Activated CD4-positive, CD25-positive, alpha-beta regulatory T cell treated with anti-CD3 and anti-CD28 coated beads, Interleukin-2, amount 50 U/mL, for 16 hours (primary cell): ENCODE data around the gene MAB21L4.

Source experiments
- DNase-seq: peaks from one replicate; pipeline ENCODE4 v3.0.0-alpha.2; 2020; ENCODE audit warnings: low read depth, low spot score

MAB21L4 gene

DNA sequence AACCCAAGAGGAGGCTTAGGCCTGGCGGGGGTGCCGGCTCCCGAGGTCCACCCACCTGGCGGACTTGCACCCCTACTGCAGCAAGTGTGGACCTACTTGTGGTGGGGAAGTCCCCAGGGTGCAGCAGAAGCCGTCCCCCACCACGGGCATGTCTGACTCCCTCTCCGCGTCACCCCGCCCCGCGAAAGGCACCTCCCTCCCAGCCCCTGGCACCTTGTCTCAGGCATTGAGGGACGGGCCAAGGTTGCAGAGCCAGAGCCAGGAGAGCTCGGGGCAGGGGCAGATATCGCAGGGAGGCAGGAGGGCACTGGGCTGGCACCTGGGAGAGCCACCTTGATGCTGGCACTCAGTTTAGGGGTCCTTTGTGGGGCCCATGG lies 29.2 kb upstream of the MAB21L4 start:
- no peak for DNase-seq

DNA sequence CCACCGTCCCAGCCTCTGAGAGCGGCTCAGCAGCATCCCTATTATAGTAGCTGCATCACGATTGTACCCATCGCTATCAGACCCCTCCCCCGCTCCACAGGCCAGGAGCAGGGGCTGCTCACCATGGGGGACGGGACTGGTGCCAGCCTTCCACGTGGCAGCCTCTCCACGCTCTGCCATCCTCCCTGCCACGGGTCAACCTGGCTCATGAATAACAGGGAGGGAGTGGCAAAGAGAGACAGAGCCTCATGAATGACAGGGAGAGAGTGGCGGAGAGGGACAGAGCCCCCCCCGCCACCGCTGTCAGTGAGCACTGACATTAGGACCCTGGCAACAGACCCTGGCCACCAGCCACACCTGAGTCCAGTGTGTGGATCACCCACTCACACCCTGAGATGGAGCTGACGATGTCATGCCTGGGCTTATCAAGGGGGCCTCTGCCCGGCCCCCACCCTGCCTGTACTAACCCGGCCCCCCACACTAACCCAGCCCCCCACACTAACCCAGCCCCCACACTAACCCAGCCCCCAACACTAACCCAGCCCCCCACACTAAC lies 27.1 kb upstream of the MAB21L4 start:
- DNase-seq = no peak

DNA sequence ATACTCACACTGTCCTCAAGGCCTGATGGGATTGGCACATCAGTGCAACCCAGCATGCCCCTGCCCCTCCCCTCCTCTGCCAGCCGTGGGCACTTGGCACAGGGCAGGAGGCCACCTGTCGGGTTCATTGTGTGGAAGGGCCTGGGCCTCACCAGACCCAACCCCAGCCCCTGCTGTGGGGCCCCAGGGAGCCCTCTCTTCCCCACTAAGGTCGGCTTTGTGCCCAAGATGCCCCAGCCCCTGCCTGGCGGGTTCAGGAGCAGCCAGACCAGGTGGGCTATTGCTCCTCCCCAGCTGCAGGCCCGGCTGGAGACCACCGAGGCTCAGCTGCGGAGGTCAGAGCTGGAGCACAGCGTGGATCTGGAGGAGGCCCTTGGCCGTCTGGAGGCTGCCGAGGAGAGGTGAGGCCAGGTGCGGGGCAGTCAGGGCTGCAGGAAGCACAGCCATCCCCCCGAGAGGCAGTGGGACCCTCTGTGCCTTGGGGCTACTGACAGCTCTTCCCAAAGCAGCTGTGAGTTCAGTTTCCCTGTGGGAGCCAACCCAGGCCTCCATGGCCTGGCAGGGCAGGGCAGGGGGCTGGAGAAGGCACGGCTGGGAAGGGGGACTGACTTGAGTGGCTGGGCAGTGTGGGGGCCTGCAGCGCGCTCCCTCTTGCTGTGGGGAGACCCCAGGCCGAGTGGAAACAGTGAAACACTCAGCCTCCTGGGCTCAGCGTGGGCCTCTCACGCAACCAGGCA lies 26.5 kb upstream of the MAB21L4 start:
- no peak for DNase-seq

DNA sequence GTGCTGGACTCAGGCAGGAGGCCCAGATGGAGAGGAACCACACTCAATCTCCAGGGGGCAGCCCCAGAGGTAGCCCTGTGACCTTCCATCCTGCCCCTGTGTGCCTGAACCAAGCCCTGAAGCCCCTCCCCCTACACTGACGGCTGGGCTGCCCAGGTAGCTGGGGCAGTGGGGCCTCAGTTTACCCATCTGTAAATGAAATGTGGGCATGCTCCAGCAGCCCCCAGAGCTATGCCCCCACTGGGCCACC lies 26.0 kb upstream of the MAB21L4 start:
- no peak for DNase-seq

DNA sequence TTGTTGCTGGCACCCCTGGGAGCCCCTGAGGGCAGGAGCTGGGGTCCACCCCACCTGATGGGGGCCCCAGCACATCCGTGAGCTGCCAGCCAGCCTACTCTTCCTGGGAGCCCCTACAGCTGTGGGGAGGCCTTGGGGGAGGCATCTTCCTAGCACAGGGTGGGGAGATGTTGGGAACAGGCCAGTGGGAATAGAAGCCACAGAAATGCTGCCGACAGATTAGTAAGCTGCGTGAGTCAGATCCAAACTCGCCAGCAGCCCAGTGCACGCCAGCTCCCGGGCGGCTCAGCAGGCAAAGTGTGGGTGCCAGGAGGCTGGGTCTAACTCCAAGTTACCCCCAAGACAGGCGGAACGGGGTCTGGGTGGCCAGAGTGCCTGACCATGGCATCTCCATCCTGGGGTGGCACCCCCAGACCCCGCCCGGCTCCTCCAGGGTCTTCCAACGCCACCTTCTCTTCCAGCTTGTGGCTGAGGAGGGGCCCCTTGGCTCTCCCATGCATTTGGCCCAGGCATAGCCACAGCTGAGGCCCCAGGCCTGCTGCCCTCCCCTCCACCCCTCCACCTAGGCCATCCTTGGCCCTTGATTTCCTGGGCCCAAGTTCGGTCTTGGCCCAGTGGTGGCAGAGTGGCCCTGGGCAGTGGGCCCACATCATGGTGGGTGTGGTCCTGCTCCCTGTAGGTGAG lies 25.5 kb upstream of the MAB21L4 start:
- no peak for DNase-seq

DNA sequence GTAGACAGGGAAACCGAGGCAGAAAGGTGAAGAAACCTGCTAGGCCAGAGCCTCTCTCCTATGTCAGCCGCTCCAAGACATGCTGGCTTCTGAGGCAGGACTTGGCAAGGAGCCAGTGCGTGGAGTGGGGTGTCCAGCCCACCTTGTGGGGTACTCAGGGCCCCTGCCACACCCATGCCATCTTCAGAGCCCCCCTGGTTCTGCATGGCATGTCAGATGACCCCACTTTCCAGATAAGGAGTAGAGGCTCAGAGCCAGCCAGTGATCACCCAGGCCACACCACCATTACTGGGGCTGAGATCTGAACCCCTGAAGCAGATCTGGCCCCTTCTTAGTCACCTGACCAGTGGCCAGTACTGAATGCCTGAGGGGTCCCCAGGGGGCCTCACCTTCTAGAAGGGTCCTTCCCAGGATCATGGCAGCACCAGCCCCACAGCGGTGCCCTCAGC lies 24.9 kb upstream of the MAB21L4 start:
- no peak for DNase-seq

DNA sequence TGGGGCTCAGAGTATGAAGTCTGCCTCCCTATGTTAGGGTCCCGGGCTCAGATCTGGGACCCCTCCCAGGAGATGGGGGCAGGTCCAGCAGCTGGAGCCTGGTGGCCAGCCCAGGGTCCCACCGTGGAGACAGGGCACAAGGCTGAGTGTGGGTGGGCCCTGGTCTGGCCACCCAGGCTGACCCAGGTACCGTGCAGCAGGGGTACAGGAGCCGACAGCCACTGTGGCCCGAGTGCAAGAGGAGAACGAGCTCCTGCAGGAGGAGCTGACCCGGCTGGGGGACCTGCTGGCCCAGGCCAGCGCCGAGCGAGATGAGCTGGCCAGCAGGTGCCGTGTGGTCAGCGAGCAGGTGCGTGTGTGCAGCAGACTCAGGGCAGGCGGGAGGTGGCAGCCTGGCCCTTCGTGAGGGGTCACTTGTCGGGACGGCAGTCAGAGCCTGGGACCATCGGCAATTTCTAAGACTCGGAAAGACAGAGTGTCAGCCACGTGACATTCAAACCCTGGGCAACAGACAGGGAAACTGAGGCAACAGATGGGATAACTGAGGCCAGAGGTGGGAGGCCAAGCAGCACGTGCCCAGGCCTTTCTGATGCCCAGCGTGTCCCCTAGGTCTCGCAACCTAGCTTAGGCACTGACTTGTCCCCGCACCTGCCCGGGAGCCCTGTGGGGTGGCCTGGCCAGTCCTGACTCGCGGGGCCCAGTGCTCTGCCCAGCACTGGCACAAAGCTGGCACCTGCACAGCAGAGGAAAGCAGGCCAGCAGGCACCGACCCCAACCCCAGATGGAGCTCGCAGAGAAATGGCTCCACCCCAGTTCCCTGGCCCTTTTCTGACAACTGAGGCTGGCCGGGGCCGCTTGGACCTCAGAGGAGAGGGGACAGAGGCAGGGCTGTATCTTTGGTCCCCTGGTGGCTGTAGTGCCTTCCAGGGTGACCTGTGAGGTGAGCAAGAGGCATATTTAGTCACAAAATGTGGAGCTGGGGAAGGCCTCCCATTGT lies 24.1 kb upstream of the MAB21L4 start:
- no peak for DNase-seq

DNA sequence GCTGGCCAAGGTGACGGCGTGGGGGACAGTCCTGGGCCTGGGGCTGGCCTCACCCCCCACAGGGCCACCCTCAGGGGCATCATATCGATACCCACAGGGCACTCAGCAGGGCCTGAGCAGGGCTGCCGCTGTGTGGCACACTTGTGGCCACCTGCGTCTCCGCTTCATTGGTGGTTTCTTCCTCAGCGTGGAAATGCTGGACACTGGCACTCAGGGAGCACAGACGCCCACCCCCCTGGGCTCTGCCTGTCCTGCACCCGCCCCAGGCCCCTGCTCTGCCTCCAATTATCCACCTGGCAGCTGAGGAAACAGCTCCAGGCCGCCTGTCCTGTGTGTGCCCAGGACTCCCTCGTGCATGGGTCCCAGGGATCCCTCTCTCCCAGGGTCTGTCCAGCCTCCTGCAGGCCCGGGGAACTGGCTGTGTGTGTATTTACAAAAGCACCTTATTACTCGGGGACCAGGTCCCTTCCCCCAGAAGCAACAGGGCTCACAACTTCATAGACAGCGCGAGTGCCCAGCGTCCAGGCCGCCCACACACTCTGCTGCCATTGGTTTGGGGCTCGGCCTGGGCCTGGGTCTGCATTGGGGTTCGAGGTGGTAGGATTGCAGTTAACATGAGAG lies 23.3 kb upstream of the MAB21L4 start:
- no peak for DNase-seq

DNA sequence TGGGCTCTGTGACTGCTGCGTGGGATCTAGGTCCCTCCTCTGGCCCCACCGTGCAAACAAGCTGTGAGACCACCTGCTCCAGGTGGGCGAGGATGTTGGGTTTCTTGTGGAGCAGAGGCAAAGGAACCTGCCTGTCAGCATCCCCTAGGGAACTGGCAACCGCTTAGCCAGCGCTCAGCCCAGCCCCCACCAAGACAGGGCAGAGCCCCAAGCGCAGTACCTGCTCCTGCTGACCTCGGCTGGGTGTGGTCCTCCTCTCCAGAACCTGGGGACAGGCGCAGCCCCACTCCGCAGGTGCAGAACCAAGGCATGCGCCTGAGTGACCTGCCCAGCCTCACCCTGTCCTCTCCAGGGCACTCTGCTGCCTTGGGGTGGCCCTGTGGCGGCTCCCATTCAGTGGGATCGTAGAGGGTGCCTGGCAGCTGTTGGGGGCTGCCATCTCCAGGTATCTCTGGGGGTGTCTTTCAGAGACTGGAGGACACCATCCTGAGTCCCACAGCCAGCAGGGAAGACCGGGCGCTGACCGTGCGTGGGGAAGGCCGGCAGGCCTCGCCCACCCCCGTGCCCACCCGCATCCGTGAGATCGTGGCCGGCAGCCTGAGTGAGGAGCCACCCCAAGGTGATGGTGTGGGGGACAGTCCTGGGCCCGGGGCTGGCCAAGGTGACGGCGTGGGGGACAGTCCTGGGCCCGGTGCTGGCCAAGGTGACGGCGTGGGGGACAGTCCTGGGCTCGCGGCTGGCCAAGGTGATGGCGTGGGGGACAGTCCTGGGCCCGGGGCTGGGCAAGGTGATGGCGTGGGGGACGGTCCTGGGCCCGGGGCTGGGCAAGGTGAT lies 22.5 kb upstream of the MAB21L4 start:
- no peak for DNase-seq

DNA sequence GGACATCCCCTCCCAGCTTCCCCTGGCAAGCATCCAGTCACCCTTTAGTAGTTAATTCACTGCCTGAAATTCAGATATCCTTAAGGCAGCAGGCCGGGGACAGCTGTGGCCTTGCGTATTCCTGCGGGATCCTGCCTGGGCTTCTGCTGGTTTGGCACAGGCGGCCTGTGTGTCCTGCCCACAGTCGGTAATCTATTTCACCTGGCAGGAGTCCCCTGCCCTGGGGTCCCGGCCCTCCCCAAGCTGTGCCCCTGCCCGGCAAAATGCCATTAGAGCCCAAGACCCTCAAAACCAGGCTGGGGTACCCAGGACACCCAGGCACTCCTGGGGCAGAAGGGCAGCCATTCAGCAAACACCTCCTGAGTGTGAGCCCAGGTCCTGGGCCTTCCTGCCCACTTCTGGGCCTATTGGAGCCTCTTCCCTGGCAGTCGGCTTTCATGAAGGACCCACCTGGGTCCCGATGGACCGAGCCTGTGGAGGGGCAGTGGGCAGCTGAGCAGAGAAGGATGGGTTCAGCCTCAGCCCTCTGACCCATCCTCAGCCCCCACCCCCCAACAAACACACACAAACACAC lies 21.8 kb upstream of the MAB21L4 start:
- DNase-seq = no peak

DNA sequence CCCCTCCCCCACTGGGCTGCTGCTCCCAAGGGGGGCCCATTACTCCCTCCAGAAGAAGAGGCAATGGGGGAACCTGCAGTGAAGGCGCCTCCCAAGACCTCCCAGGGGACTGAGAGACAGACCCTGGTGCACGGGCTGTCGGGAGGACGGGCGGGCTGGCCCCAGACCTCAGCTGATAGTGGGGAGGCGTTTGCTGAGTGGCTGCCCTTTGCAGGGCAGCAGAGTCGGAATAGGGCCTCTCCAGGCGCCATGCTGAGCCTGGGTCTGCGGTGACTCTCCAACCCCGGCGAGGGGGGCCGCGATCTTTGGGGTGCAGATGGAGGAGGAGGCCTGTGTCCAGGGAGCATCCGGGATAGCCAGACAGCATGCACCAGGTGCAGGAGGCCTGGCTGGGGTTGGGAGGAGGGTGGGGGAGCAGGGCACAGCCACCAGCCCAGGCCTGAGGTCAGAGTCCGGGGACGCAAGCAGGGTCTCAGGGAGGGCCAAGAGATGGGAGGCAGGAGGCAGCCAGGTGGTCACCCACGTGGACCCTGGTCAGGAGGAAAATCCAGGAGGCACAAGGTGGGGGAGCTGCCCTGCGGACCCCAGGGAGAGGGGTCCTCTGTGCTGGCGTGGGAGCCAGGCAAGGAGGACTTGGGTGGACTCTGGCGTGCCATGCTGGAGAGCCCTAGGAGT lies 21.2 kb upstream of the MAB21L4 start:
- no peak for DNase-seq

DNA sequence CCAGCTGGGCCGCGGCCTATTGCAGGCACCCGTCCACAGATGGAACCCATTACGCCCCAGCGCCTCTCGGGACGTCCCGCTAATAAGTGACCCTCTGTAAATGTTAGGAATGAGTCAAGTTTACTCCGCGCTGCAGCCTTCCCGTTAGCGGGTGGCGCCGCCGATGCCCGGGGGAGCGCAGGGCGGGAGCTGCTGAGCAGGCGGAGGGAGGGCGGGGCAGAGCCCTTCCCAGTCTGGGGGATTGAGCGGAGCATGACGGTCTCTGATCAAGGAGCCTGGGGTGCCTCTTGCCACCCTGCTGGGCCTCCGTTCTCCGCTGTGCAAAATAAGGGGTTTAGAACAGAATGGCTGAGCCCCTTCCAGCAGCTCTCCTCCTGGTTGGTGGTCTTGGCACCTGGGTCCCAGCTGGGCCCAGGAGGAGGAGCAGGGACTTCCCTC lies 20.6 kb upstream of the MAB21L4 start:
- DNase-seq = no peak

DNA sequence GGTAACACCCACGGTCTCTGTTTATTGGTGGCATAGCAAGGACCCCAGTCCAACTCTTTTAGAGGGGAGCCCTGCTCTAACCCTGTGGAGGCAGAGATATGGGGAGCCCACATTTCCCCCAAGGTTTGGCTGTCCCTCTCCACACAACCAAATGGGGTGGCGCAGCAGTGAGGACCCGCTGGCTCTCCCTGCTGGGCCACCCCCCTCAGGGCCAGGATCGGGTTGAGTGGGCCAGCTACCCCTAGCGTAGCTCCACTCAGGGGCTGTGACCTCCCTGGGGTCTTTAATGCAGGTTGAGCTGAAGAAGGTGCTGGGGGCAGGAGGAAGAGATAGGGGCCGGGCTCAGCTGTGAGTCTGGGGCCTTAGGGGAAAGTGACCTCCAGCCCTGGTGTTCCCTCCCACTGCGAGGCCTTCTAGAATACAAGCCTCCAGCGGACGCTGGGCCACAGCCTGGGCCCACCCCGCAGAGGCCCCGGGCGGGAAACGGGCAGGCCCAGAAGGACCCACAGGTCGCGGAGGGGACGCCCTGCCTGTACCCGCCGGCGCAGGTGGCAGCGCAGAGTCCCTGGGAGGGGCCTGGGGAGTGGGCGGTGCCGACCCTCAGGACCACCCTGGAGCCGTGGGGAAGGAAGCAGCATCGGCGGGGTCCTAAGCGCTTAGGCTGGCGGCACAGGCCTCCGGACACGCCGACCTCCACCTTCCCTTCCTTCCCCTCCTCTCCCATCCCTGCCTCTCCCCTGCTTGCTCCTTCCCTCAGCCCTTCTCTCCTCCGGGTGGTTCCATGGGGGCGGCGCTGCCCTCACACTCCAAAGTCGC lies 19.8 kb upstream of the MAB21L4 start:
- DNase-seq = no peak

DNA sequence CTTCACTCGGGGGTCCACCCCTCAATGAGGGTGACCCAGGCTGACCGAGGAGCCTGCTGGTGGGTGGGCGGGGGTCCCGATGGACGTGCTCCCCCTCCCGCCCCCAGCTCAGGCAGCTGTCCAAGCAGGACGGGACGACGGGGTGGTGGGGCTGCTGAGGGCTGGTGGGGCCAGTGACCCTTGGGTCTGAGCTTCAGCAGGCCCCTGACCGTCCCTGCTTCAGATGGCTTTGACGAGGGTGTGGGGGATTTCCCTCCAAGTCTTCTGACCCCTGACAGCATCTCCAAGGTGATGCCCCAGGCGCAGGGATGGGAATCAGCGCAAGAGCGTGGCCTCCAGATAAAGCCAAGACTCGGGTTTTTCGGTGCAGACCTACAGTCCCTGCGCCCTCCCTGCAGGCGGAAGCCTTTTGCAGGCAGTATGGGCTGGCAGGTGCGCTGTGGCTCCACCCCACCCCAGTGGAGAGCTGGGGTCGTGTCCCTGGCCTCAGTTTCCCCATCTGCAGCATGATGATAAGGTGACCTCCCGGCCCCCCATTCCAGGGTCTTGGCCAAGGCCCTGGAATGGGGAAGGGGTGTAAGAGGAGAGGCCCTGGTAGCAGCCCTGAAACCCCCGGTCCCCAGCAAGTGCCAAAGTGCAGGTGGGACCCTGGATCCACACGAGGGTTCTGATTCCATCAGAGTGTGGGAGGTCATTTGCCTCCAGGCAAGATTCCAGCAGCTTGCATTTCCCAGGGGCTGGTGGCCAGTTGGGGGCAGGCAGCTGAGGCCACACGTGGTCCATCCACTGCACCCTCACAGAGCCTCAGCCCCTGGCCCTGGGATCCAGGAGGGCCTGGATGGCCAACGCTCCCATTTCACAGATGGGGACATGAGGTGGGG lies 18.9 kb upstream of the MAB21L4 start:
- no peak for DNase-seq

DNA sequence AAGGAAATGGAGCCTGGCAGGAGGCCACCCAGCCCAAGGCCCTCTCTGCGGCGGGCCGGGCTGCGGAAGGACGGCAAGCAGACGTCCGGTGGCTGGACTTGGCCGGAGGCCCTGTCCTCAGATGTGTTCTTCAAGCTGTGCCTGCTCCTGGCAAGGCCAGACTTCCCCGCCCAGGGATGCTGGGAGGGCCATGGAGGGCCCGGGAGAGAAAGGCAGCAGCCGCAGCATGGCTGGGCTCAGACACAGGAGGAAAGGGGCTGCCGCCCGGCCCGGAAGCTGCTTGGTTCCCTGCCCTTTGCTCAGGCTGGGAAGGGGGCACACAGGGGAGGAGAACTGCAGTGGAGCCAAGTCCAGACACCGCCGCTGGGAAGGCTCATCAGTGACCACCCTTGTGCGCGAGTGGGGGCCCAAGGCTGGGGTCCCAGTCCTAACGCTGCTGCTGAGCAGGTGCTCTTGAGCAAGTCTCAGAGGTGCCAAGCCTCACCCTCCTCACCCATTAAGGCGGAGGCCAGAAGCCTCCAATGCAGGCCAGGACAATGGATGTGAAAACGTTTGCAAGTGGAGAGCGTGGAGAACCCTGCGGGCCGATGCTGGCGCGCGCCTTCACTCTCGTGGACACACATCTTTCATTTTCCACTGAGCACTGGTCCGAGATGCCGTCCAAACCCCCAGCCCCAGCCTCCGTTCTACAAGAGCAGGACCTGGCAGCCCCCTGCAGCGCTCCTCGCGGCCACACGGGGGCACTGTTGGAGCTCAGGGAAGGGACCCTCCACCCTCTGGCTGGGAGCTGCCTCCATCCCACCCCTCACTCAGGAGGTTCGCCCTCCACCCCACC lies 18.1 kb upstream of the MAB21L4 start:
- peak; percentile 23 for DNase-seq

DNA sequence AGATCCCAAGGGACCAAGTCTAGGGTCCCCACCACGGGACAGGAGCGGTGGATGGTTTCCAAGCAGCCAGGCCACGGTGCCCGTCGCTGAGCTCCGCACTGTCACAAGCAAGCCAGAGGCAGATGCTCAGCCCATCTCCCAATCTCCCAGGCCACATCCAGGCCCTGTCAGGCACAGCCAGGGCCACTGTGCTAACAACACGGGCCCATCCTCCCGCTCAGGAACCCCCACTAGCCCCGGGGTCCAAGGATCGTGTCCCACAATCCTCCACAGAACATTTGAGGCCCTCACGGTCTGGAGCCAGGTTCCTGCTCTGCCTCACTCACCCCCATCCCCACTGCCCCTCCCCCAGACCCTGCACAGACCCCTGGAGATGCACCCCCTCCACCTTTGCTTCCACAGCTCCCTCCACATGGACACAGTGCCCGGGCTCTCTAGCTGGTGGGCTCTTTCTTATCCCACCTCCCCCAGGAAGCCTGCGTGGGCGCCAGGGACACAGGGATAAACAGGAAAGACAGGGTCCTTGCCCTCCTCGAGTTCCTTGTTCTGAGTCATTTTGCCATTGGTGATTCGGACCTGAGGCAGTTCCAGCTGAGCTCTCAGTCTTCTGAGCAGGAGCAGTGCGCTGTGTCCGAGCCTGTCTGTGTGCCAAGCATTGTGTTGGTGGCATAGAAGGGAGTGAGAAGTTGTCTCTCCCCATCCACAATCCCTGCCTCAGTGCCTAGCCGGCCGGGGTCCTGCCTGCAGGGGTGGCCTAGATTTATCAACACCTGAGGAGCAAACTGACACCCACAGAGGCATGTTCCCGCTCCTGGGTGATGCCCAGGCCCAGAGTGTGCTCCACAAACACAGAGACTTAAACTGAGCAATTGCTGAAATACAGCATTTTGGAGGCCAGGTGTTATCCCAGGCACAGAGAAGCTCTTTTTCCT lies 17.2 kb upstream of the MAB21L4 start:
- no peak for DNase-seq
